IMR-90 (cell line): ENCODE data around the gene SLC9A9. TPM values are rescaled to one million over a fixed set of nuclear protein-coding genes. Genes with fewer than 3 reads are reported as not detected.

Experiments used
- ATAC-seq: fragments of 200-7000 bp; cut with Tn5 transposase; 2 replicates; pipeline ENCODE4 v1.9.1; 2020; ENCODE audit warnings: low read depth, mild to moderate bottlenecking, moderate library complexity
- BruUV-seq: library from RNA; stranded (reverse); fragments of 400-500 nt; replicated peaks from 2 replicates; lab custom pipeline; 2021; lab: Mats Ljungman, UMichigan
- CTCF ChIA-PET: fragments of 300-600 bp; formaldehyde crosslinking; extraction: SDS; loops from one replicate; lab custom pipeline; 2021; ENCODE audit warnings: antibody characterized with exemption; lab: Yijun Ruan, JAX
- POLR2A ChIA-PET: fragments of 300-600 bp; sonication (Branson Sonifier 250); formaldehyde crosslinking; loops from one replicate; lab custom pipeline; 2022; ENCODE audit warnings: antibody characterized with exemption; ENCODE audit not compliant: unreplicated experiment; lab: Charles Lee
- DNase-seq: peaks from one replicate; pipeline ENCODE4 v3.0.0; 2013
- H2AFZ ChIP-seq: replicated peaks from 2 replicates; pipeline ENCODE3; 2013; ENCODE audit warnings: low read length, mild to moderate bottlenecking; ENCODE audit not compliant: poor library complexity
- H2AK5ac ChIP-seq: 2 replicates; pipeline ENCODE4 v1.6.1; 2013; ENCODE audit warnings: low read depth, low read length, inconsistent platforms
- H2AK9ac ChIP-seq: replicated peaks from 2 replicates; pipeline ENCODE3; 2013; ENCODE audit warnings: mild to moderate bottlenecking, low read depth, low read length, moderate library complexity; ENCODE audit not compliant: poor library complexity
- H2BK120ac ChIP-seq: 2 replicates; pipeline ENCODE4 v1.6.1; 2013; ENCODE audit warnings: low read depth, low read length, inconsistent platforms
- H2BK15ac ChIP-seq: 3 replicates; pipeline ENCODE4 v1.6.1; 2013; ENCODE audit warnings: low read depth, low read length, inconsistent platforms
- H2BK20ac ChIP-seq: 2 replicates; pipeline ENCODE4 v1.6.1; 2013; ENCODE audit warnings: low read depth, mild to moderate bottlenecking, inconsistent platforms, low read length, moderate library complexity
- H2BK5ac ChIP-seq: 2 replicates; pipeline ENCODE4 v1.6.1; 2013; ENCODE audit warnings: mild to moderate bottlenecking, low read depth, low read length, inconsistent platforms; ENCODE audit not compliant: poor library complexity, severe bottlenecking
- H3K14ac ChIP-seq: replicated peaks from 2 replicates; pipeline ENCODE4 v1.6.1; 2013; ENCODE audit warnings: low read depth, low read length, inconsistent platforms
- H3K18ac ChIP-seq: 2 replicates; pipeline ENCODE4 v1.6.1; 2013; ENCODE audit warnings: low read depth, low read length, control low read depth
- H3K23ac ChIP-seq: 2 replicates; pipeline ENCODE4 v1.6.1; 2013; ENCODE audit warnings: low read depth, low read length, inconsistent platforms
- H3K27ac ChIP-seq: 2 replicates; pipeline ENCODE4 v1.5.1; 2013; ENCODE audit warnings: mild to moderate bottlenecking, control low read depth, low read length; ENCODE audit not compliant: insufficient read depth
- H3K27me3 ChIP-seq: 2 replicates; pipeline ENCODE4 v1.6.1; 2013; ENCODE audit warnings: low read length; ENCODE audit not compliant: control insufficient read depth, insufficient read depth
- H3K36me3 ChIP-seq: 2 replicates; pipeline ENCODE4 v1.6.1; 2013; ENCODE audit warnings: low read length, mixed read lengths; ENCODE audit not compliant: control insufficient read depth, insufficient read depth
- H3K4ac ChIP-seq: 2 replicates; pipeline ENCODE4 v1.6.1; 2013; ENCODE audit warnings: low read depth, low read length, inconsistent platforms
- H3K4me1 ChIP-seq: 2 replicates; pipeline ENCODE4 v1.6.1; 2013; ENCODE audit warnings: low read length, mixed read lengths; ENCODE audit not compliant: control insufficient read depth, insufficient read depth
- H3K4me2 ChIP-seq: 2 replicates; pipeline ENCODE4 v1.6.1; 2013; ENCODE audit warnings: low read depth, mild to moderate bottlenecking, control low read depth, low read length, moderate library complexity
- H3K4me3 ChIP-seq: 2 replicates; pipeline ENCODE4 v1.5.1; 2013; ENCODE audit warnings: low read depth, mild to moderate bottlenecking, control low read depth, low read length, moderate library complexity; ENCODE audit not compliant: insufficient read depth
- H3K56ac ChIP-seq: 2 replicates; pipeline ENCODE4 v1.6.1; 2013; ENCODE audit warnings: low read length, inconsistent platforms; ENCODE audit not compliant: insufficient read depth; ENCODE audit errors: extremely low read depth
- H3K79me1 ChIP-seq, 2 experiments: 2 replicates each; pipeline ENCODE4 v1.6.1; 2013; ENCODE audit warnings: low read length in 2 of 2, inconsistent platforms in 1 of 2, low read depth in 1 of 2
- H3K9ac ChIP-seq: 2 replicates; pipeline ENCODE4 v1.6.1; 2013; ENCODE audit warnings: low read depth, low read length, control low read depth
- H3K9me1 ChIP-seq: 2 replicates; pipeline ENCODE4 v1.6.1; 2013; ENCODE audit warnings: low read length, inconsistent platforms; ENCODE audit not compliant: insufficient read depth
- H3K9me3 ChIP-seq: 2 replicates; pipeline ENCODE4 v1.6.1; 2013; ENCODE audit warnings: low read length; ENCODE audit not compliant: control insufficient read depth, insufficient read depth
- H4K20me1 ChIP-seq: 2 replicates; pipeline ENCODE4 v1.6.1; 2013; ENCODE audit warnings: low read length, inconsistent platforms; ENCODE audit not compliant: insufficient read depth
- H4K5ac ChIP-seq: 2 replicates; pipeline ENCODE4 v1.6.1; 2013; ENCODE audit warnings: mild to moderate bottlenecking, low read depth, low read length, control low read depth
- H4K8ac ChIP-seq, 2 experiments: 2 replicates each; pipeline ENCODE4 v1.6.1; 2013; ENCODE audit warnings: low read depth in 2 of 2, low read length in 2 of 2, control low read depth in 1 of 2, inconsistent platforms in 1 of 2
- H4K91ac ChIP-seq: 2 replicates; pipeline ENCODE4 v1.6.1; 2013; ENCODE audit warnings: low read depth, low read length, inconsistent platforms; ENCODE audit not compliant: insufficient read depth
- BHLHE40 ChIP-seq: fragments of 150-350 bp; IDR thresholded peaks from 2 replicates; pipeline ENCODE4 v1.6.1; 2016; ENCODE audit warnings: mild to moderate bottlenecking, low read depth, low read length
- CEBPB ChIP-seq: IDR thresholded peaks from 2 replicates; pipeline ENCODE4 v1.6.1; 2012; ENCODE audit warnings: low read depth, low read length, improper control_type of control experiment
- CTCF ChIP-seq: conservative IDR thresholded peaks from 2 replicates; pipeline ENCODE4 v1.5.1; 2012; ENCODE audit warnings: mild to moderate bottlenecking, low read depth, low read length, improper control_type of control experiment
- MXI1 ChIP-seq: IDR thresholded peaks from 2 replicates; pipeline ENCODE4 v1.6.1; 2012; ENCODE audit warnings: low read depth, mild to moderate bottlenecking, low read length, moderate library complexity, borderline replicate concordance
- NFE2L2 ChIP-seq: fragments of 150-350 bp; IDR thresholded peaks from 2 replicates; pipeline ENCODE4 v1.6.1; 2016; ENCODE audit warnings: low read depth, mild to moderate bottlenecking, low read length
- RFX5 ChIP-seq: IDR thresholded peaks from 2 replicates; pipeline ENCODE4 v1.8.0; 2012; ENCODE audit warnings: low read depth, mild to moderate bottlenecking, low read length, moderate library complexity
- USF2 ChIP-seq: fragments of 150-350 bp; IDR thresholded peaks from 2 replicates; pipeline ENCODE4 v1.6.1; 2017; ENCODE audit warnings: mild to moderate bottlenecking, antibody characterized with exemption, low read length, low read depth
- dilution Hi-C: fragments of 300-500 bp; cut with HindIII; formaldehyde crosslinking; loops from one replicate; pipeline ENCODE4 v1.14.3; 2018; ENCODE audit warnings: low sequenced_read_pairs; ENCODE audit not compliant: unreplicated experiment
- in situ Hi-C: fragments of 300-500 bp; cut with MboI; formaldehyde crosslinking; loops from 3 replicates; pipeline ENCODE4 v1.14.3; 2019; ENCODE audit warnings: low sequenced_read_pairs, inconsistent platforms, mixed read lengths
- intact Hi-C: fragments of 100-400 bp; cut with micrococcal nuclease; formaldehyde crosslinking; loops from 2 replicates; pipeline ENCODE4 v1.10.0; 2022
- polyA plus RNA-seq, 3 experiments: library from polyadenylated mRNA; depleted of rRNA; stranded (reverse); fragments of >200 nt; gene quantifications; 2 replicates each; pipeline ENCODE4 v1.2.3, GENCODE V29; 2012; ENCODE audit warnings: low replicate concordance in 1 of 3
- total RNA-seq: library from RNA; depleted of rRNA; stranded (reverse); fragments of >200 nt; gene quantifications from 2 replicates; pipeline ENCODE4 v1.2.3, GENCODE V29; 2012

The SLC9A9 gene
- total and polyA plus RNA-seq, 2 of the 4 experiments (the other 2 are of a cell fraction) = 1.4 to 2.3 TPM

- Histone ChIP-seq H3K9me3 (no peaks in the 10 kb centered on the region), H3K9me1 (no peaks in the 10 kb centered on the region), H3K9ac (no peak overlapping the region), H3K27ac (no peak overlapping the region), H3K4ac (no peak overlapping the region), H4K5ac (no peak overlapping the region), H2AK5ac (no peak overlapping the region), H3K4me2 (no peak overlapping the region), H2AK9ac (no peak overlapping the region), H3K27me3 (no peaks in the 10 kb centered on the region), H3K4me1 (no peaks in the 10 kb centered on the region), H3K56ac (no peak overlapping the region), H2BK5ac (no peak overlapping the region), H2BK120ac (no peak overlapping the region), H3K18ac (no peak overlapping the region), H3K23ac (no peak overlapping the region), H2BK15ac (no peak overlapping the region), H3K79me1 (no peaks in the 10 kb centered on the region), H4K20me1 (no peaks in the 10 kb centered on the region), H2BK20ac (no peak overlapping the region), H2AFZ (no peak overlapping the region), H3K14ac (no peak overlapping the region), H3K36me3 (no peaks in the 10 kb centered on the region), H4K8ac (no peak overlapping the region), H4K91ac (no peak overlapping the region), H3K4me3 (no peak overlapping the region)
- dilution Hi-C loops (no loop called here), in situ Hi-C loops (no loop called here), intact Hi-C loops (no loop called here)
- no TSS peak for BruUV-seq
- TF ChIP-seq USF2 = no peak
- TF ChIP-seq BHLHE40 = no peak
- no peak for TF ChIP-seq RFX5
- TF ChIP-seq MXI1 = no peak
- no peak for TF ChIP-seq CEBPB
- TF ChIP-seq CTCF = no peak
- no peak for TF ChIP-seq NFE2L2
- ChIA-PET POLR2A (no interaction called here), CTCF (no interaction called here)
- ATAC-seq (no peak), DNase-seq (no peak)
Observed at GRCh38 chr3:143266927-143267326, 581.3 kb downstream of the SLC9A9 start.
